ENCODE data around the gene SHC2. TPM values are rescaled to one million over a fixed set of nuclear protein-coding genes. Genes with fewer than 3 reads are reported as not detected.

Gene SHC2
- total and polyA plus RNA-seq, 2 donors (not counting 3 experiments of a cell fraction or from before 2014, with no cell fraction given), result 7.5 to 11.8 TPM

GRCh38 chr19:389935-390289, 70.9 kb downstream of the SHC2 start:
- H2AFZ ChIP-seq (ENCODE audit: low read depth, low read length), result no peak overlapping the region
- no peak overlapping the region for H3K27ac ChIP-seq (ENCODE audit: insufficient read depth, low read depth, low read length)
- intact Hi-C loops (cut with micrococcal nuclease), result loop anchor here (10.0 kb wide), 1 partner anchor 95 kb away; no protein-coding TSS in a partner anchor
- CTCF ChIA-PET, result no interaction called here
- H3K79me2 ChIP-seq (ENCODE audit: control insufficient read depth, insufficient read depth, low read length), result no peaks in the 10 kb centered on the region
- no TSS peak for BruUV-seq (replicated peaks)
- H3K36me3 ChIP-seq (ENCODE audit: control insufficient read depth in 2 of 2, extremely low read depth in 1 of 2, insufficient read depth in 2 of 2, low read length in 2 of 2), result no peaks in the 10 kb centered on the region
- POLR2A ChIA-PET, result no interaction called here
- peaks cover 0 to 2% of the 10 kb centered on the region in 2 experiments for H3K27me3 ChIP-seq (ENCODE audit: control insufficient read depth in 2 of 2, insufficient read depth in 2 of 2, low read length in 2 of 2)
- H3K4me1 ChIP-seq (ENCODE audit: control insufficient read depth, extremely low read depth, insufficient read depth, low read length), result no peaks in the 10 kb centered on the region
- H3K4me2 ChIP-seq (ENCODE audit: insufficient read depth, low read length), result no peak overlapping the region
- dilution Hi-C loops (cut with MboI; ENCODE audit: extremely low pct_ligation_motif_present, low sequenced_read_pairs), result no loop called here
- FAIRE-seq (no peak), DNase-seq (ENCODE audit: low read depth, low spot score) (no peak)
- H3K9ac ChIP-seq (replicated peaks; ENCODE audit: extremely low read depth, insufficient read depth, low read length), result no peak overlapping the region
- peaks cover 2% of the 10 kb centered on the region for H3K9me3 ChIP-seq (replicated peaks; ENCODE audit: control insufficient read depth, insufficient read depth, low read length)
- no peak overlapping the region for H3K4me3 ChIP-seq (replicated peaks in 1 of 3; ENCODE audit: insufficient read depth in 1 of 3, low read depth in 1 of 3, low read length in 3 of 3)
- no peaks in the 10 kb centered on the region for H3K9me1 ChIP-seq (replicated peaks; ENCODE audit: control insufficient read depth, extremely low read depth, insufficient read depth, low read length)
- TF ChIP-seq GATA2 (IDR thresholded peaks at IDR 0.05; ENCODE audit: insufficient read depth, insufficient read length, low read depth, low read length) (no peak), FOS (IDR thresholded peaks at IDR 0.05; ENCODE audit: borderline replicate concordance, insufficient read depth, low read length) (no peak), EZH2 (IDR thresholded peaks at IDR 0.05; ENCODE audit: borderline replicate concordance, low read depth, low read length, severe bottlenecking) (no peak), JUN (IDR thresholded peaks at IDR 0.05; ENCODE audit: borderline replicate concordance, insufficient read depth, insufficient read length, low read depth) (no peak), POLR2AphosphoS5 (IDR thresholded peaks at IDR 0.05; ENCODE audit: insufficient read depth, low read depth, low read length) (no peak), POLR2A (IDR thresholded peaks at IDR 0.05; ENCODE audit: low read depth, low read length) (no peak), MAX (IDR thresholded peaks at IDR 0.05; ENCODE audit: insufficient read depth, insufficient read length) (no peak)
- H4K20me1 ChIP-seq (replicated peaks; ENCODE audit: control insufficient read depth, extremely low read depth, insufficient read depth, low read length), result no peaks in the 10 kb centered on the region

DNA sequence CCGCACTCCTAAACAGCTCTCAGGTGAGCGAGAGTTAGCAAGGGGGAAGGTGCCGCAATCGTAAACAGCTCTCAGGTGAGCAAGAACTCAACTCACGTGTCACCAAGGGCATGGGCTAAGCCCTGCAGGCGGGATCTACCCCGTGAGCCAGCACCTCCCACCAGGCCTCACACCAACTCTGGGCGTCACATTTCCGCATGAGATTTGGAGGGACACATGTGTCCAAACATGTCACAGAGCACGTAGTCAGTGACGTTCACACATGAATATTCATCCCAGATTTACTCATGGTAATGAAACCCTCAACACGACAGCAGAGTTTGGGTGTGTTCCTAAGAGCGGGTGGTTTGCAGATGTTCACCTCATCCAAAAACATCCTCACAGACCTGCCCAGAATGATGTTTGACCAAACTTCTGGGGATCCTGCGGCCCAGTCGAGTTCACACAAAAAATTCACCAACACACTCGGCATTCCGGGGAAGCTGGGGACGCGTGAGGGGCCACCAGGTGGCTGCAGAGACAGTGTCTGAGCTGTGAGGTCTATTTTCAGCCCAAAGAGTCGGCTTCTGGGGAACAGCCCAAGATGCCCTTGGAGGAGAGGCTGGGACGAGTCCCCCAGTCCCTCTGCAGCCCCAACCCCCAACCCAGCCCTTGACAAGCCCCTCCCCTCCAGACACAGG, 71.4 kb downstream of the SHC2 start:
- intact Hi-C loops (cut with micrococcal nuclease), result loop anchor here (10.0 kb wide), 1 partner anchor 95 kb away; no protein-coding TSS in a partner anchor

More for the DNA sequence above, 71.4 kb downstream of the SHC2 start:
- H3K9ac ChIP-seq (replicated peaks; ENCODE audit: extremely low read depth, insufficient read depth, low read length), result no peak overlapping the region
- peaks cover 2 to 4% of the 10 kb centered on the region in 2 experiments for H3K27me3 ChIP-seq (ENCODE audit: control insufficient read depth in 2 of 2, insufficient read depth in 2 of 2, low read length in 2 of 2)
- CTCF ChIA-PET, result no interaction called here
- no peaks in the 10 kb centered on the region for H3K9me1 ChIP-seq (replicated peaks; ENCODE audit: control insufficient read depth, extremely low read depth, insufficient read depth, low read length)
- H3K4me2 ChIP-seq (ENCODE audit: insufficient read depth, low read length), result no peak overlapping the region
- no peaks in the 10 kb centered on the region for H3K36me3 ChIP-seq (ENCODE audit: control insufficient read depth in 2 of 2, extremely low read depth in 1 of 2, insufficient read depth in 2 of 2, low read length in 2 of 2)
- no peaks in the 10 kb centered on the region for H3K79me2 ChIP-seq (ENCODE audit: control insufficient read depth, insufficient read depth, low read length)
- H3K9me3 ChIP-seq (replicated peaks; ENCODE audit: control insufficient read depth, insufficient read depth, low read length), result no peaks in the 10 kb centered on the region
- no peaks in the 10 kb centered on the region for H4K20me1 ChIP-seq (replicated peaks; ENCODE audit: control insufficient read depth, extremely low read depth, insufficient read depth, low read length)
- no peak for TF ChIP-seq EZH2 (IDR thresholded peaks at IDR 0.05; ENCODE audit: borderline replicate concordance, low read depth, low read length, severe bottlenecking)
- TF ChIP-seq, protein P1, sequence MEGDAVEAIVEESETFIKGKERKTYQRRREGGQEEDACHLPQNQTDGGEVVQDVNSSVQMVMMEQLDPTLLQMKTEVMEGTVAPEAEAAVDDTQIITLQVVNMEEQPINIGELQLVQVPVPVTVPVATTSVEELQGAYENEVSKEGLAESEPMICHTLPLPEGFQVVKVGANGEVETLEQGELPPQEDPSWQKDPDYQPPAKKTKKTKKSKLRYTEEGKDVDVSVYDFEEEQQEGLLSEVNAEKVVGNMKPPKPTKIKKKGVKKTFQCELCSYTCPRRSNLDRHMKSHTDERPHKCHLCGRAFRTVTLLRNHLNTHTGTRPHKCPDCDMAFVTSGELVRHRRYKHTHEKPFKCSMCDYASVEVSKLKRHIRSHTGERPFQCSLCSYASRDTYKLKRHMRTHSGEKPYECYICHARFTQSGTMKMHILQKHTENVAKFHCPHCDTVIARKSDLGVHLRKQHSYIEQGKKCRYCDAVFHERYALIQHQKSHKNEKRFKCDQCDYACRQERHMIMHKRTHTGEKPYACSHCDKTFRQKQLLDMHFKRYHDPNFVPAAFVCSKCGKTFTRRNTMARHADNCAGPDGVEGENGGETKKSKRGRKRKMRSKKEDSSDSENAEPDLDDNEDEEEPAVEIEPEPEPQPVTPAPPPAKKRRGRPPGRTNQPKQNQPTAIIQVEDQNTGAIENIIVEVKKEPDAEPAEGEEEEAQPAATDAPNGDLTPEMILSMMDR (IDR thresholded peaks at IDR 0.05; ENCODE audit: extremely low read depth in 1 of 2, insufficient read depth in 1 of 2, low read depth in 1 of 2, low read length in 2 of 2), result no peak
- no peak for TF ChIP-seq POLR2A (IDR thresholded peaks at IDR 0.05; ENCODE audit: low read depth, low read length)
- TF ChIP-seq FOS (IDR thresholded peaks at IDR 0.05; ENCODE audit: borderline replicate concordance, insufficient read depth, low read length), result no peak
- TF ChIP-seq GATA2 (IDR thresholded peaks at IDR 0.05; ENCODE audit: insufficient read depth, insufficient read length, low read depth, low read length), result no peak
- H3K4me1 ChIP-seq (ENCODE audit: control insufficient read depth, extremely low read depth, insufficient read depth, low read length), result no peaks in the 10 kb centered on the region
- H2AFZ ChIP-seq (ENCODE audit: low read depth, low read length), result no peak overlapping the region
- dilution Hi-C loops (cut with MboI; ENCODE audit: extremely low pct_ligation_motif_present, low sequenced_read_pairs), result no loop called here
- FAIRE-seq (no peak), DNase-seq (ENCODE audit: low read depth, low spot score) (no peak)
- no peak overlapping the region for H3K4me3 ChIP-seq (replicated peaks in 1 of 3; ENCODE audit: insufficient read depth in 1 of 3, low read depth in 1 of 3, low read length in 3 of 3)
- POLR2A ChIA-PET, result no interaction called here
- BruUV-seq (replicated peaks), result no TSS peak
- no peak overlapping the region for H3K27ac ChIP-seq (ENCODE audit: insufficient read depth, low read depth, low read length)

All from endothelial cell of umbilical vein (primary cell).